ENCODE results near the gene GMNN.
"Not testable (repeated sequence)": the region's sequence is repeated elsewhere in the genome, so short reads cannot be mapped to it uniquely, and the experiment has no call there.

The GMNN gene

GRCh38 chr6:24761193-24761835 is 13.4 kb upstream of the GMNN start:
- in situ Hi-C loops (cut with HindIII; ENCODE audit: low sequenced_read_pairs): no loop called here

DNA sequence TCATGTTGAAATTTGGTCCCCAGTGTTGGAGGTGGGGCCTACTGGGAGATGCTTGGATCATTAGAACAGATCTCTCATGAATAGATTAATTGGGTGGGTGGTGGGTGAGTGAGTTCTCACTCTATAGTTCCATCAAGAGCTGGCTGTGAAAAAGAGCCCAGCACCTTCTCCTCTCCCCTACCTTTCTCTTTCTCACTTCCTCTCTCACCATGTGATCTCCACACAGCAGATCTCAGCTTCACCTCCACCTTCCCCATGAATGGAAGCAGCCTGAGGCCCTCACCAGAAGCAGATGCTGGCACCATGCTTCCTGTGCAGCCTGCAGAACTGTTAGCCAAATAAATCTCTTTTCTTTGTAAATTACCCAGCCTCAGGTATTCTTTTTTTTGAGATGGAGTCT is 12.9 kb upstream of the GMNN start:
- in situ Hi-C loops (cut with HindIII; ENCODE audit: low sequenced_read_pairs): no loop called here

DNA sequence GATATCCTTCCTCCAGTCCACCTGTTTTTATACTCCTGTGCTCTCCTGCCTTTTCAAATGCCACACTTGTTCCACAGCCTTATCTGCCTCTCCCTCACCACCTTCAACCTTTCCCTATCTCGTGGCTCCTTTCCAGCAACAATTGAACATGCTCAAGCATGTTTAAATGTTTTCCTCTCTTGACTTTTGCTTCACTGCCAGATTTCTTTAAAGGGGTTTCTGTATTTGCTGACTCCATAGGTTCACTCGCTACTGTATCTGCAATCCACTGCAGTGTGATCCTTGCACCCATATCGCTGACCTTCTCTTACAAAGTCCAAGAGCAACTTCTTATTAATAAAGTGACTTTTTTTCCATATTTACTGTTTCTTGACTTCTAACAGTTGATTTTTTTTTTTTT is 11.2 kb upstream of the GMNN start:
- in situ Hi-C loops (cut with HindIII; ENCODE audit: low sequenced_read_pairs): no loop called here

GRCh38 chr6:24764833-24765828 is 9.6 kb upstream of the GMNN start:
- in situ Hi-C loops (cut with HindIII; ENCODE audit: low sequenced_read_pairs): not testable (repeated sequence)

DNA sequence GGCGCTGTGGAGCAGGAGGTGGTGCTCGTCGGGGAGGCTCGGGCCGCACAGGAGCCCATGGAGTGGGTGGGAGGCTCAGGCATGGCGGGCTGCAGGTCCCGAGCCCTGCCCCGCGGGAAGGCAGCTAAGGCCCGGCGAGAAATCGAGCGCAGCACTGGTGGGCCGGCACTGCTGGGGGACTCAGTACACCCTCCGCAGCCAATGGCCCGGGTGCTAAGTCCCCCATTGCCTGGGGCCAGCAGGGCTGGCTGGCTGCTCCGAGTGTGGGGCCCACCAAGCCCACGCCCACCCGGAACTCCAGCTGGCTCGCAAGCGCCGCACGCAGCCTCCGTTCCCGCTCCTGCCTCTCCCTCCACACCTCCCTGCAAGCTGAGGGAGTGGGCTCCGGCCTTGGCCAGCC is 8.8 kb upstream of the GMNN start:
- in situ Hi-C loops (cut with HindIII; ENCODE audit: low sequenced_read_pairs): not testable (repeated sequence)

DNA sequence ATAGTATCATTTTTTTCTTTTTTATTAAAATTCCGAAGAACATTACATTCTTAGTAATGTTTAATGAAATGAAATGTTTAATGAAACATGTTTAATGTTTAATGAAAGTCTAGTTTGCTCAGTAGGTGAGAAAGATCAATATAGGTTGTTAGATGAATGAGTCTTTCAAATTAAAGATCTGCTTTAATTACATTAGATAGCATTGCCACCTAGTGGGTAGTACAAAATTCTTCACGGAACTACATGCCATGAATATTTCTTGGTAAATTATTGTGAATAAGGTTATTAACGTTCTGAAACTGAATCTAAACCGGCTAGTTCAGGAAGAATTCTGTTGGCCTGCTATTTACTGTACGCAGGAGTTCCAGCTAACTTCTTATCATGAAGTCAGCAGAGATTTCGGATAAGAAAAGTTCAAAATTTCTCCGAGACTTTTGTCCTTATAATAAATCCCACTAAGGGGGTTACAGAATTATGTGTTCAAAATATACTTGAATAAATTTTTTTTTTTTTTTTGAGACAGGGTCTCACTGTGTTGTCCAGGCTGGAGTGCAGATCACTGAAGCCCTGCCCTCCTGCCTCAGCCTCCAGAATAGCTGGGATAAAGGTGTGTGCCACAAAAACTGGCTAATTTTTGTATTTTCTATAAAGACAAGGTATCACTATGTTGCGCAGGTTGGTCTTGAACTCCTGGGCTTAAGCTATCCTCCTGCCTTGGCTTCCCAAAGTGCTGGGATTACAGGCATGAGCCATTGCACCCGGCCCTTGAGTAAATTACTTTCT is 7.9 kb upstream of the GMNN start:
- in situ Hi-C loops (cut with HindIII; ENCODE audit: low sequenced_read_pairs): no loop called here

GRCh38 chr6:24768361-24768760 is 6.4 kb upstream of the GMNN start:
- in situ Hi-C loops (cut with HindIII; ENCODE audit: low sequenced_read_pairs): no loop called here

DNA sequence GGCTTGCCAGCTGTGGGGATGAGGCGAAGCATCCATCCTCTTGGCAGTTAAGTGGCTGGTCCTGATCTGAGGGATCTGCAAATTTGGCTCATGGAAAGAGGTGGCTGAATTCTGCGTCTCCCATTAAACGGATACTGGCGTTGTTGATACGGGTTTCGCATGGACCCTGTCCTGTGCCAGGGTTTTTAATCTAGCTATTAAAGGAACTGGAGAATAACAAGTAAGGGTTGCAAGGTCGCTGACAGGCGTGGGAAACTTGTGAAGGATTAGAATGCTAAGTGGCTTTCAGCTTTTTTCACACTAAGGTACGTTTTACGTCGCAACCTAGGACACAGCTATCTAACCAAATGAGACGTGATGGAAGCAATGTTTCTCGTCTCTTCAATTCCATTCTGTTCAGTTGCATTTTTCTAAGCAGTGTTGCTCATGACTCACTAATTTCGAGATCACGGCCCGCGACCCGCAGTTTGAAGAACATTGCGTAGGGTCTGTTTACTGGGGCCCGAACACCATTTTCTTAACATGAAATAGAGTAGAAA is 852 bp downstream of the GMNN start:
- in situ Hi-C loops (cut with HindIII; ENCODE audit: low sequenced_read_pairs): no loop called here

- in situ Hi-C loops (cut with HindIII; ENCODE audit: low sequenced_read_pairs): no loop called here
These were observed 2.5 kb downstream of the GMNN start for GRCh38 chr6:24777227-24777626.

GRCh38 chr6:24778121-24778520 is 3.4 kb downstream of the GMNN start:
- in situ Hi-C loops (cut with HindIII; ENCODE audit: low sequenced_read_pairs): no loop called here

GRCh38 chr6:24778878-24779277 is 4.1 kb downstream of the GMNN start:
- in situ Hi-C loops (cut with HindIII; ENCODE audit: low sequenced_read_pairs): no loop called here

DNA sequence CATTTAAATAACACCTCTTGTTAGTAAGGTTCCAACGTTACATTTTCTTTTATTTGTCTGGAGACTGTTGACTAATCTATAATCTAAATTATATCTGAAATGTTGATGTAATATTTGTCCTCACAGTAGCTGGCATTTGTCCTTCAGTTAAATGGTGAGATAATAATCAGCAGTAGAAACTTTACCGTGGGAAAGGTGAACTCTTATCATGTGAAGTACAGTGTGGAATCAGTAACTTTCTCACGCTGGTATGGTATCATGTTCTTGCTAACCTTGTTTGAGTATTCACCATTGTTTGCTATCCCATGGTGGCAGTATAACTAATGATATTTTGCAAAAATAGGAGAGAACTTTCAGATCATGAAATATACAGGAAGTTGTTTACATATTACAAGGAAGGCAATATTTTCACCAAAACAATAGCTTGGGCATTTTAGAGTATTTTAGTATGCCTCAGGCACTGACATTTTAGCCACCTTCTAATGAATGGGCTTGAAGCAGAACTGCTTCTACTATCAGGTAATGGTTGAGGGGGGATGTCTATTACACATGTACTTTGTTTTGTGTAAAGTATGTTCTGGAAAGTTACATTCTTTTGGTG is 4.8 kb downstream of the GMNN start:
- in situ Hi-C loops (cut with HindIII; ENCODE audit: low sequenced_read_pairs): loop anchor here (10.0 kb wide), 1 partner anchor 65 kb away; no protein-coding TSS in a partner anchor

- in situ Hi-C loops (cut with HindIII; ENCODE audit: low sequenced_read_pairs): loop anchor here (10.0 kb wide), 1 partner anchor 65 kb away; no protein-coding TSS in a partner anchor
These were observed 5.5 kb downstream of the GMNN start for GRCh38 chr6:24780206-24780605.

GRCh38 chr6:24788031-24788665 is 13.4 kb downstream of the GMNN start:
- in situ Hi-C loops (cut with HindIII; ENCODE audit: low sequenced_read_pairs): loop anchor here (10.0 kb wide), 1 partner anchor 57 kb away; no protein-coding TSS in a partner anchor

GRCh38 chr6:24795106-24795505 is 20.4 kb downstream of the GMNN start:
- in situ Hi-C loops (cut with HindIII; ENCODE audit: low sequenced_read_pairs): no loop called here

GRCh38 chr6:24796616-24797290 is 22.0 kb downstream of the GMNN start:
- in situ Hi-C loops (cut with HindIII; ENCODE audit: low sequenced_read_pairs): no loop called here

- in situ Hi-C loops (cut with HindIII; ENCODE audit: low sequenced_read_pairs): no loop called here
These were observed 23.0 kb downstream of the GMNN start for GRCh38 chr6:24797596-24798216.

GRCh38 chr6:24798740-24799540 is 24.2 kb downstream of the GMNN start, which contains the start of gene ARMH2:
Gene ARMH2, minus strand, starts transcription at chr6:24798917. Its CDS starts 60 bp downstream, at chr6:24798857.
- in situ Hi-C loops (cut with HindIII; ENCODE audit: low sequenced_read_pairs): no loop called here
